Activated gamma-delta T cell (primary cell): Measurements from ENCODE around the gene INHBE.
"Not testable (repeated sequence)": the region's sequence is repeated elsewhere in the genome, so short reads cannot be mapped to it uniquely, and the experiment has no call there.

Source experiments
- DNase-seq: peaks from one replicate; lab custom pipeline; 2025; lab: John Stamatoyannopoulos, UW
- total RNA-seq, 2 donors: gene quantifications; one replicate each; lab custom pipeline; 2026; lab: John Stamatoyannopoulos, UW

The INHBE gene, protein sequence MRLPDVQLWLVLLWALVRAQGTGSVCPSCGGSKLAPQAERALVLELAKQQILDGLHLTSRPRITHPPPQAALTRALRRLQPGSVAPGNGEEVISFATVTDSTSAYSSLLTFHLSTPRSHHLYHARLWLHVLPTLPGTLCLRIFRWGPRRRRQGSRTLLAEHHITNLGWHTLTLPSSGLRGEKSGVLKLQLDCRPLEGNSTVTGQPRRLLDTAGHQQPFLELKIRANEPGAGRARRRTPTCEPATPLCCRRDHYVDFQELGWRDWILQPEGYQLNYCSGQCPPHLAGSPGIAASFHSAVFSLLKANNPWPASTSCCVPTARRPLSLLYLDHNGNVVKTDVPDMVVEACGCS
- total RNA-seq, result 0 reads per million in 2 donors

DNA sequence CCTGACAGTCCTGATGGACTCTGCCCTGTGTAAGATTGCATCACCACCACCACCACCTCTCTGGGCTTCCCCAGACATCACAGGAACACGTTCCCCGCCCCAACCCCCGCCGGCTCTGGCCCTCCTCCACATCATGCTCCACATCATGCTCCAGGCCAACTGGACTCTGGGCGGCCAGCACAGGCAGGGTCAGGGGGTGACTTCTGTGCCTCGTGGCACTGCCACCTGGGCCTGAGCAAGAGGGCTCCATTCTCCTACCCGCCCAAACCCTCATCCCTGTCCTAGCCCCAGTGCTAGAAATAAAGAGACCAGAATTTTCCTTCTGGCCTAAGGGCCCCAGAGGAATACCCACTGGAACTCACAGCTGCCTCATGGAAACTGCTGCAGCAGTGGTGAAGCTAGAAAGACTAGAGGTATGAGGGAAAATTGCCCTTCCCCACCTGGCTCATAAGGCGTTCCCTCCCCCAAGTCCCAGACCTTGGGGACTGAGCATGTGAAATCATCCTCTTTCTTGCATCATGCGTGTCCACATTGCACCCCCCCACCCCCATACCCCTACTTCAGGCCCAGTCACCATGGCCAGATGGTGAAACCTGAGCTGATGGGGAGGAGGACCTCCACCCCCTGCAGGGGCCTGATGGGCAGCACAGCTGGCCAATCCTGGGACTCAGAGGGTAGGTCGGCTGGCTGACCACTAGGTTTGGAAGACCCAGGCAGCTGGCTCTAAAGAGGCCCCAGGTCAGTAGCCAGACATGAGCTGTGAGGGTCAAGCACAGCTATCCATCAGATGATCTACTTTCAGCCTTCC is at the start of gene INHBE:
INHBE (plus strand) TSS at position 742 of the 808 bp plus-strand sequence. CDS start 230 bp downstream, outside the sequence.
- no peak for DNase-seq

DNA sequence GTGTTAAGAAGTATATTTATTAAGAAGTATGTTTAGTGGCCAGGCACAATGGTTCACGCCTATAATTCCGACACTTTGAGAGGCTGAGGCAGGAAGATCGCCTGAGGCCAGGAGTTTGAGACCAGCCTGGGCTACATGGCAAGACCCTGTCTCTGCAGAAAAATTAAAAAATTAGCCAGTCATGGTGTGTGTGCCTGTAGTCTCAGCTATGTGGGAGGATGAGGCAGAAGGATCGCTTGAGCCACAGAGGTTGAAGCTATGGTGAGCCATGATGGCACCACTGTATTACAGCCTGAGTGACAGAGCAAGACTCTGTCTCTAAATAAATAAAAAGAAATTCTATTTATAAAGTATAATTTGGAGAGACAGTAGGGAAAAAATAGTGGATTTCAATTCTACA is 44.6 kb upstream of the INHBE start:
- DNase-seq, result no peak

DNA sequence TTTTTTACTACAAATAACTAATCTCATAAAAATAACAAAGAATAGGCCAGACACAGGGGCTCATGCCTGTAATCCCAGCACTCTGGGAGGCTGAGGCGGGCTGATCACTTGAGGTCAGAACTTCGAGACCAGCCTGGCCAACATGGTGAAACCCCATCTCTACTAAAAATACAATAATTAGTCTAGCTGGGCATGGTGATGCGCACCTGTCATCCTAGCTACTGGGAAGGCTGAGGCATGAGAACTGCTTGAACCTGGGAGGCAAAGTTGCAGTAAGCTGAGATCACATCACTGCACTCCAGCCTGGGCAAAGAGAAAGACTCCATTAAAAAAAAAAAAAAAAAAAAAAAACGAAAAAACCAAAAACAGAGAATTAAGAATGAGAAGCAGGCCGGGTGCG is 40.9 kb upstream of the INHBE start:
- DNase-seq, result not testable (repeated sequence)

DNA sequence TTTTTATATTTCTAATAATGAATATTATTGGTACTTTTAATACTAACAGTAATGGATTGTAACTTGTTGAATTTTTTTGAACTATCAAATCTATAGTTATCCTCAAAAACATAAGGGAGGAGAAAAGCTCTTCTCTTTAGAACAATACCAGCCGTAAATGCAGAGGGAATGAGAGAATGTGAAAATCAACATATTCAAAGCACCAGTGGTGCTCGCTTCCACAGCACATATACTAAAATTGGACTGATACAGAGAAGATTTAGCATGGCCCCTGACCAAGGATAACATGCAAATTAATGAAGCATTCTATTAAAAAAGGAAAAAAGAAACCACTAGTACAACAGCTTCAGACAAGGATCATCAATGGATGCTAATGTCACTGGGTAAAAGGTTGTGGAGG is 40.0 kb upstream of the INHBE start:
- DNase-seq, result no peak

DNA sequence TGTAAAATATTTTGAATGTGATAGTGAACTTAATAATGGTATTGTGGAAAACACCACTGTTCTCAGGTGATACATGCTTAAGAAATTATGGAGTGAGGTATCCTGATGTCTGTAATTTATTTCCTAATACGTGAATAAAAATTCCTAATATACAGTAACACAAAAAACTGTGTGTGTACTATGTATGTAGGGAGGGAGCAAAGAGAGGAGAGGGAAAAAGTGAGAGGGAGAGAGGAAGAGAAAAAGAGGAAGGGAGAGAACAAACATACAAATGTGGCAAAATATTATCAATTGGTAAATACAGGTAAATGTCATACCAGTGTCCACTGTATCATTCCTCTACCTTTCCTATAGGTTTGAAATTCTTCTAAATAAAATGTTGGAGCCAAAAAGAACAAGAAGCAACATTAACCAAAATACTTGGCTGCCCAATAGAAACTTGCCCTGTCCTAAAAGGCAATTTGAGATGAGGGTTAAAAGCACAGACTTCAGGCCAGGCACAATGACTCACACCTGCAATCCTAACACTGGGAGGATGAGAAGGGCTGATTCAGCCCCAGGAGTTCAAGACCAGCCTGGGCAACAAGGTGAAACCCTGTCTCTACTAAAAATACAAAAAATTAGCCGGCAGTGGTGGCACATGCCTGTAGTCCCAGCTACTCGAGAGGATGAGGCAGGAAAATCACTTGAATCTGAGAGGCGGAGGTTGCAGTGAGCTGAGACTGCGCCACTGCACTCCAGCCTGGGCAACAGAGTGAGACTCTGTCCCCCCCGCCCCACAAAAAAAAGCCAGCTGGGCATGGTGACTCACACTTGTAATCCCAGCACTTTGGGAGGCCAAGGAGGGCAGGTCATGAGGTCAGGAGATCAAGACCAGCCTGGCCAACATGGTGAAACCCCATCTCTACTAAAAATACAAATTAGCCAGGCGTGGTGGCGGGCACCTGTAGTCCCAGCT is 38.8 kb upstream of the INHBE start:
- no peak for DNase-seq

DNA sequence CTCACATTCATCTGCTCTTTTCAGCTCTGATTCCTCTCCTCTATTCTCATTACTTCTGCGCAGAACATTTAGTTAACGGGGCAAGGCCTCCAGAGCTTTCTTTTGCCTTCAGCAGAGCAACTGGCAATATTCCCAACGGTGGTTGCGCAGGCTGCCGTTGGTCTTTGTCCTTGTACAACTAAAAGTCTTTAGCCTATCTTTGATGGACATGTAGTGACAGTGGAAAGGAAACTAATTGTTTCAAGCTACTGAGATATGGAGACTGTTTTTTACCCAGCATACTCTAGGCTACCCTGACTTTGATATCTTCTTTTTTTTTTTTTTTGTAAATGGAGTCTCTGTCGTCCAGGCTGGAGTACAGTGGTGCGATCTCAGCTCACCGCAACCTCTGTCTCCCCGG is 36.9 kb upstream of the INHBE start:
- no peak for DNase-seq

DNA sequence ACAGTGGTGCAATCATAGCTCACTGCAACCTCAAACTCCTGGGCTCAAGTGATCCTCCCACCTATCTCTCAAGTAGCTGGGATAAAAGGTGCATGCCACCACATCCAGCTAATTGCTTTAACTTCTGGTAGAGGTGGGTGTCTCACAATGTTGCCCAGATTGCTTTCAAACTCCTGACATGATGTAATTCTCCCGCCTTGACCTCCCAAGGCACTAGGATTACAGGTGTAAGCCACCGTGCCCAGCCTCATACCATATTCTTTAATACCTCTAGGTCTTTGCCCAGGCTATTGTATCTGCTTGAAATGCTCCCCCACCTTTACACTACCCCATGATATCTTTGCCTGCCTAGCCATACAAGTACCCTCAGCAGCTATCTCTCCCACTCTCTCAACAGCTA is 35.6 kb upstream of the INHBE start:
- DNase-seq, result no peak

DNA sequence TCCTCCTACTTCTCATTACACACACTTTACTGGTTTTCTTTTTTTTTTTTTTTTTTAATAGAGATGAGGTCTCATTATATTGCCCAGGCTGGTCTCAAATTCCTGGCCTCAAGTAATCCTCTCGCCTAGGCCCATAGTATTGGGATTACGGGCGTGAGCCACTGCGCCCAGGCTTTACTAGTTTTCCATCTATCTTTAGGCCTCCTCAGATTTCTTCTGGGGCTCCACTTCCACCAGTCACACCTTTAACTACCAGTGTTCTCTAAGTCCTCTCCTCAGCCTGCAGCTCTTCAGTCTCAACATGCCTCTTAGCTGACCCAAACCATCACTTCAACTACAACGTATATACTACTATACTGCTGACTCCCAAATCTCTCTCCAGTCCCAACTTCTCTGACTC is 34.6 kb upstream of the INHBE start:
- no peak for DNase-seq

DNA sequence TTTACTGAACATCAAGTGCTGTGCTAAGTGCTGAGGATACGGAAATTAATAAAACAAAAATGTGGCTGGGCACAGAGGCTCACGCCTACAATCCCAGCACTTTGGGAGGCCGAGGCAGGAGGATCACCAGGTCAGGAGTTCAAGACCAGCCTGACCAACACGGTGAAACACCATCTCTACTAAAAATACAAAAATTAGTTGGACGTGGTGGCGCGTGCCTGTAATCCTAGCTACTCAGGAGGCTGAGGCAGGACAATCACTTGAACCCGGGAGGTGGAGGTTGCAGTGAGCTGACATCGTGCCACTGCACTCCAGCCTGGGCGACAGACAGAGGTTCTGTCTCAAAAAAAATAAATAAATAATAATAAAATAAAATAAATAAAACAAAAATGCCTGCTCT is 28.2 kb upstream of the INHBE start:
- not testable (repeated sequence) for DNase-seq

DNA sequence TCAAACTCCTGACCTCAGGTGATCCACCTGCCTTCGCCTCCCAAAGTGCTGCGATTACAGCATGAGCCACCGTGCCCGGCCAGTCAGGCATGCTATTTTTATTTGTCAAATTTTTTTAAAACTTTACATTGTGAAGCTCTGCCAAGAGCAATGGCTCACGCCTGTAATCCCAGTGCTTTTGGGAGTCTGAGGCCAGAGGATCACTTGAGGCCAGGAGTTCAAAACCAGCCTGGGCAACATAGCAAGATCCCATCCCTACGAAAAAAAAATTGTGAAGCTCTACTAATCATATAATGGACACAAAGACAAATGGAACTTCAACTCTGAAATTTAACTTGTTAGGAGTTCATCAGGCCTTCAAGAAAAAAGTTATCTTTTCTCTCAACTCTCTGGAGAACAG is 26.1 kb upstream of the INHBE start:
- no peak for DNase-seq

DNA sequence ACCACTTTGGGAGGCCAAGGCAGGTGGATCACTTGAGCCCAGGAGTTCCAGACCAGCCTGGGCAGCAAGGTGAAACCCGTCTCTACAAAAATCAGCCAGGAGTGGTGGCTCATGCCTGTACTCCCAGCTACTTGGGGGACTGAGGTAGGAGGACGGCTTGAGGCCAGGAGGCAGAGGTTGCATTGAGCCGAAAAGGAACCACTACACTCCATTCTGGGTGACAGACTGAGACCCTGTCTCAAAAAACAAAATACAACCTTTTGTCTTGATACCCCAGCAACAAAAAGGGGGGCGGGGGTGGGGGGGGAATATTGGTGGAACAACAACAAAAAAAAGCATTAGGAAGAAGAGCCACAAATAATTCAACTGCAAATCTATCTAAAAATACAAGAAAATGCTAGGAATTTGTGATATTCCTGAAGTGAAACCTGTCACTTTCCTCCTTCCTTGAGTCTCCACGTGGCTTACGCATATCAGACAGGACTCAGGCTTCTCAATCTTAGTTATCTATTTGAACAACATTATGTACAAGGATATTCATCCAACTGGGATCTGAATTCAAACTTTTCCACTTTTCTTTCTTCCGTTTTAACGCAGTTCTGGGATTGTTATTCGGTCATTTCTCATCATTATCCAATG is 25.5 kb upstream of the INHBE start:
- DNase-seq, result no peak

DNA sequence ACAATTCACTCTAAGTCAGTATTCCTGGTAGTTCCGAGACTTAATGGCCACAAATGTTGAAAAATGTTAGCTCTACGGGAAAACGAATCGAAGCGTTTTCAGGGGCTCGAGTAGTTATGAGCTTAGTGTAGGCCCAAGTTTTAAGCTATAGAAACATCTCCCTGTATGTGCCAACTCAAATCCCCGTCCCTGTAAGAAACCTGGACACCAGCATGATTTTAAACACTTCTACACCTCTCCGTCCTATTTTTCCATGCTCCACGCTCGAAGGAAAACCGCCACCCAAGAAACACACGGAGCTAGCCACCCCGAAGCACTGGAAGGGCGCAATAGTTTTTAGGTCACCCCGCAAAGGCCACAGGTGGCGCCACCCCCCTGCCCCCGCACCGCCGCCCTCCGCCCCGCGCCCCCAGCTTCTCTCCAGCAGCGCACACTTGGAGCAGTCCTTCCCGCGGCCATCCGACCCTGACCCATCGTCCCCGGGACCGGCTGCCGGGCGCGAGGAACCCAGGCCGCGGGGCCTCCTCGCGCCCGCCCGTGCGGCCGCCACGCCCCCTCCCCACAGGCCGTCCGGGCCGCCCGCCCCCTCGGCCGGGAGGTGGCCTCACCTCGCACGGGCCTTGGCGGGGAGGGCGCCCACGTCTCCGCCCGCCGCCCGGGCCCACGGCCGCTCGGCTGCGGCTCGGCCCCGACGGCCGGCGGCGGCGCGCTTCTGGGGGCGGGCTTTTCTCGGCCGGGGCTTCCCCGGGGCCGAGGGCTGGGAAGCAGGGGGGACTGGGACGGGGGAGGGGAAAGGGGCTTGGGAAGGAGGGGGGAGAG is 24.8 kb upstream of the INHBE start:
- DNase-seq, result peak; percentile 65

DNA sequence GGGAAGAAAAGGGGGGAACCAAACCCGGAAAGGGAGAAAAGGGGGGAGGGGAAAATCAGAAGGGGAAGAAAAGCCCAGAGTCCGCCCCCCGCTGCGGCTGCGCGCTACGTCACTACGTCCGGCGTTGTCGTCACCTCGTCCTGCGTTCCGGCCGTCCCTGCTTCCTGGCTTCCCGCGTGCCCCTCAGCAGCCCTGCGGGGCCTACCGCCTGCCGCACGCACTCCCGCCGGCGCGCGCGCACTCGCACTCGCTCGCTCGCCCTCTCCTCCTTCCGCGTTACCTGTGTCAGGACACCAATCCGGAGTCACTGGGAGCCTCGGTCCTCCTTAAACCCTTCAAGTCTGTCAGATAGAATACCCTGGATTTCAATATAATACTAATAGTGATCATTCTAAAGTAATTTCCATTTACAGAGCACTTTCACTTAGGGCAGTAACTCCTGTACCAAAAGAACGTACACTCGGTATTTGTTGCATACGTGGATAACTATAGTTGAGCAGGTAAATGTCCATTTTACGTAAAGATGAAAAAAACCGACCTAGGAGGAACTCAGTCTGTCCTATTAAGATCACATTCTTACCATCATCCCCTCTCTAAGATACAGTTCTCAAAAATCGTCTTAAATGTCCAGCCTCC is 24.1 kb upstream of the INHBE start, which contains the start of gene R3HDM2:
R3HDM2 (minus strand) TSS at position 113 of the 636 bp plus-strand sequence. CDS start 120,615 bp downstream, outside the sequence.
- peak; percentile 94 for DNase-seq

DNA sequence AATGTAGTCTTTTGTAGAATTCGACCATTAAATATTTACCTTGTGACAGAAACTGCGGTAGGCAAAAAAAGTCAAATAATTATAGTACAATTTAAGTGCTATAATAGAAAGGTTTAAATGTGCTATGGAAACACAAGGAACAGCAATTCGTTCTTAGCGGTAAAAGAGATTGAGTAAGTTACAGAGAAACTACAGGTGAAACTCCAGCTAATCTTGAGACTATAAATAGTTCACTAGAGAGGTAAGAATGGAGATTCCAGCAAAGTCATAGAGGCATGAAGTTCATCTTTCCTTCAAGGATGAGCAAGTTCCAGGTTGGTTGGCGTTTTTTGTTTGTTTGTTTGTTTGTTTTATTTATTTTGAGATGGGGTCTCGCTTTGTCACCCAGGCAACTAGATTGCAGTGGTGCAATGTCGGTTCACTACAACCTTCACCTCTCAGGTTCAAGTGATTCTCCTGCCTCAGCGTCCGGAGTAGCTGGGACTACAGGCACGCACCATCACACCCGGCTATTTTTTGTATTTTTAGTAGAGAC is 23.4 kb upstream of the INHBE start:
- no peak for DNase-seq

DNA sequence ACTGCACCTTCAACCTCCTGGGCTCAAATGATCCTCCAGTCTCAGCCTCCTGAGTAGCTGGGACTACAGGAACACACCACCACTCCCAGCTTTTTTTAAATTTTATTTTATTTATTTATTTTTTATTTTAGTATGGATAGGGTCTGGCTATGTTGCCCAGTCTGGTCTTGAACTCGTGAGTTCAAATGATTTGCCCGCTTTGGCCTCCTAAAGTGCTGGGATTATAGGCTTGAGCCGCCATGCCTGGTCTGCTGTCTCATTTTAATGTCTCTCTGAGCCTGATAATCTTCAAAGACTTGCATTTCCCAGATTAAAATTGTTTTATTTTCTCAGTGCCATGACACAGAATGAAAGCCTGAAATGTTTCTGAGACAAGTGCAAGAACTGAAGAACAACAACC is 21.7 kb upstream of the INHBE start:
- DNase-seq, result no peak

DNA sequence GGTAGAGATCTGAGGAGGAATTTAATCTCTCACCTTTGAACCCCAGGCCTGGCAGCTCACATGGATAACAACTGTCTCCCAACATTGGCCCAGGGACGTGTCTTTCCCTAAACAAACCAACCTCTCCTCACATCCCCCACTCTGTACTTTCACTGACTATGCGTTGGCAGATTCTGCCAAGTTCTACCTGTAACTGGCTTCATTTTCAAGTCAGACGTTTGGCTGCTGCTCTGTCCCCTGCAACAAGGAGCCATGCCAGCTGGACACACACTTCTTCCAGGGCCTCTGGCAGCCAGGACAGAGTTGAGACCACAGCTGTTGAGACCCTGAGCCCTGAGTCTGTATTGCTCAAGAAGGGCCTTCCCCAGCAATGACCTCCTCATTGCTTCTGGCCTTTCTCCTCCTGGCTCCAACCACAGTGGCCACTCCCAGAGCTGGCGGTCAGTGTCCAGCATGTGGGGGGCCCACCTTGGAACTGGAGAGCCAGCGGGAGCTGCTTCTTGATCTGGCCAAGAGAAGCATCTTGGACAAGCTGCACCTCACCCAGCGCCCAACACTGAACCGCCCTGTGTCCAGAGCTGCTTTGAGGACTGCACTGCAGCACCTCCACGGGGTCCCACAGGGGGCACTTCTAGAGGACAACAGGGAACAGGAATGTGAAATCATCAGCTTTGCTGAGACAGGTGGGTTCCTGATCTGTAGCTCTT is 20.4 kb upstream of the INHBE start, which contains the start of gene INHBC:
INHBC (plus strand) TSS at position 268 of the 707 bp plus-strand sequence; CDS start at position 371, 103 bp downstream.
- DNase-seq, result no peak

DNA sequence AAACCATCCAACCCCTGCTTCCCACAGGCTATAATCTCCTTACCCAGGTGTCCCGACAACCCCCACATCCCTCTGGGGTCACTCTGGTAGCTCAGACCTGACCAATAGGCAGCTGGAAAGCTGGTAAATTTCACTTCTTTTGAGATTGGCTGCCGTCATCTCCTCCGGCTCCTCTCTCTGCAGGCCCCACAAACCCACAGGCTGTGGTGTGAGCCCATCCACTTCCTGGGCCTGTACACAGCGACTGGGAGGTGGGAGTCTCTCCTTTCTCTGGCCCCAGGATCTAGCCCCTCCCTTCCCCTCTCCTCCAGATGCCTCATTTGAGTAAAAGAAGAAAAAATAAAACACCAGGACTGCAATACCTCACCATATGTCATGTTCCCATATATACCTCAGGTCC is 19.8 kb upstream of the INHBE start:
- no peak for DNase-seq

DNA sequence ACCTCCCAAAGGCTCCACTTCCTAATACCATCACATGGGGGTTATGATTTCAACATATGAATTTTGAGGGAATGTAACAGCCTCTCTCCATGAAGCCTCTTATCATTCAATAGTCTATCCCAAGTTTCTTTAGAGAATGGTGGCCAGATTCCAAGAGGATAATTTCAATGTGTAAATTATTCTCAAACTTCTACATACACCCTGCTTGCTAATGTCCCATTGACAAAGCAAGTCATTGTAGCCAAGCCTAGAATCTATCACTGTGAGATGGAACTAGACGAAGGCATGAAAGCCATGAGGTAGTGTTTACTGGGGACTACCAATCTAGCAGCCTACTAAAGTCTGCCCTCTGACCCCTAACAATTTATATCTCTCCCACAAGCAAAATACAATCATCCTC is 16.7 kb upstream of the INHBE start:
- no peak for DNase-seq

DNA sequence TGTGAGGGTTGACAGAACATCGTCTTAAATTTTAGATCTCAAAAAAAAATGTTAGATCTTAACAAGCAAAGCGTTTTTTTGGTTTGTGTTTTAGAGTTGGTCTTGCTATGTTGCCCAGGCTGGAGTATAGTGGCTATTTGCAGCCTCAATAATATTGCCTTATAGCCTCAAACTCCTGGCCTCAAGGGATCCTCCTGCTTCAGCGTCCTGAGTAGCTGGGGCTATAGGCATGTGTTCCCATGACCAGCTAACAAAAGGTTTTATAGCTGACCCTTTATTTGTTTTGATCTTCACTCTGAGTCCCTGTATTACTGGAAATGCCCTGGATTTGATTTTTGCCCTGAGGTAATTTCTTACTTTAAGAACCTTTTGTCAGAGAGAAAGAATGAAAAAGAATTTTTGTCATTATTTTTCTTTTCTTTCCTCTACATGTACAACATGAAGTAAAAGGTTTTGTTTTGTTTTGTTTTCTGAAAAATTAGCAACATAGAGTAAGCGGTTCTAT is 15.3 kb upstream of the INHBE start:
- DNase-seq, result no peak
